Mesothelial cell of epicardium (in vitro differentiated cells): Measurements from ENCODE around the gene APMAP. TPM values are rescaled to one million over a fixed set of nuclear protein-coding genes. Genes with fewer than 3 reads are reported as not detected.

ENCODE experiments used
- DNase-seq, 2 experiments: peaks; one replicate each; pipeline ENCODE4 v3.0.0; 2021; ENCODE audit warnings: low spot score in 2 of 2; ENCODE audit not compliant: unreplicated experiment in 2 of 2
- H3K27ac Mint-ChIP-seq: 2 replicates; pipeline ENCODE4 v1.8.0; 2021; ENCODE audit warnings: mixed read lengths
- H3K27me3 Mint-ChIP-seq: 2 replicates; pipeline ENCODE4 v1.8.0; 2021; ENCODE audit warnings: low read depth, mixed read lengths
- H3K36me3 Mint-ChIP-seq: 2 replicates; pipeline ENCODE4 v1.8.0; 2021; ENCODE audit warnings: mixed read lengths
- H3K4me1 Mint-ChIP-seq: 2 replicates; pipeline ENCODE4 v1.8.0; 2021; ENCODE audit warnings: mixed read lengths
- H3K4me3 Mint-ChIP-seq: 2 replicates; pipeline ENCODE4 v1.8.0; 2021; ENCODE audit warnings: mild to moderate bottlenecking, moderate library complexity, mixed read lengths
- H3K9me3 Mint-ChIP-seq: 2 replicates; pipeline ENCODE4 v1.8.0; 2021; ENCODE audit warnings: mixed read lengths
- CTCF ChIP-seq: fragments of 200-600 bp; sonication (generic); IDR thresholded peaks from one replicate; pipeline ENCODE4 v1.5.0; 2021; ENCODE audit warnings: antibody characterized with exemption; ENCODE audit not compliant: unreplicated experiment
- total RNA-seq: library from RNA; stranded (reverse); gene quantifications from 3 replicates; pipeline ENCODE4 v1.2.1, GENCODE V29; 2021

APMAP gene
- total RNA-seq, 1 donor from 2014 or later = 77.4 TPM

GRCh38 chr20:24981282-24981681, 11.3 kb downstream of the APMAP start:
- no peak for DNase-seq
- H3K27me3 Mint-ChIP-seq = no peaks in the 10 kb centered on the region
- TF ChIP-seq CTCF = no peak
- peaks cover 18% of the 10 kb centered on the region for H3K9me3 Mint-ChIP-seq
- H3K36me3 Mint-ChIP-seq = peaks cover 61% of the 10 kb centered on the region
- no peak overlapping the region for H3K4me3 Mint-ChIP-seq
- H3K27ac Mint-ChIP-seq = no peak overlapping the region
- no peaks in the 10 kb centered on the region for H3K4me1 Mint-ChIP-seq

- Mint-ChIP-seq H3K4me1 (no peaks in the 10 kb centered on the region), H3K36me3 (peaks cover 69% of the 10 kb centered on the region), H3K27me3 (no peaks in the 10 kb centered on the region), H3K9me3 (peaks cover 26% of the 10 kb centered on the region), H3K27ac (no peak overlapping the region), H3K4me3 (no peak overlapping the region)
- DNase-seq = no peak
- TF ChIP-seq CTCF = no peak
Measured at GRCh38 chr20:24980291-24981053, 12.1 kb downstream of the APMAP start.

GRCh38 chr20:24979036-24979960, 13.3 kb downstream of the APMAP start:
- Mint-ChIP-seq H3K27me3 (no peaks in the 10 kb centered on the region), H3K9me3 (peaks cover 34% of the 10 kb centered on the region), H3K36me3 (peaks cover 78% of the 10 kb centered on the region), H3K4me1 (no peaks in the 10 kb centered on the region), H3K4me3 (no peak overlapping the region), H3K27ac (no peak overlapping the region)
- no peak for TF ChIP-seq CTCF
- DNase-seq = no peak

GRCh38 chr20:24978513-24978912, 14.0 kb downstream of the APMAP start:
- H3K4me1 Mint-ChIP-seq = no peaks in the 10 kb centered on the region
- H3K36me3 Mint-ChIP-seq = peaks cover 82% of the 10 kb centered on the region
- H3K9me3 Mint-ChIP-seq = peaks cover 36% of the 10 kb centered on the region
- H3K27ac Mint-ChIP-seq = no peak overlapping the region
- H3K27me3 Mint-ChIP-seq = no peaks in the 10 kb centered on the region
- H3K4me3 Mint-ChIP-seq = no peak overlapping the region
- no peak for DNase-seq
- TF ChIP-seq CTCF = no peak

GRCh38 chr20:24977797-24978196, 14.8 kb downstream of the APMAP start:
- DNase-seq = no peak
- no peaks in the 10 kb centered on the region for H3K4me1 Mint-ChIP-seq
- H3K27me3 Mint-ChIP-seq = no peaks in the 10 kb centered on the region
- H3K9me3 Mint-ChIP-seq = peaks cover 36% of the 10 kb centered on the region
- H3K36me3 Mint-ChIP-seq = peaks cover 86% of the 10 kb centered on the region
- no peak overlapping the region for H3K4me3 Mint-ChIP-seq
- no peak overlapping the region for H3K27ac Mint-ChIP-seq
- TF ChIP-seq CTCF = no peak
